MV-4-11 (cell line): Measurements from ENCODE around the gene IVD.

Source experiments
- DNase-seq: peaks from one replicate; lab custom pipeline; 2025; lab: John Stamatoyannopoulos, UW

IVD gene

GRCh38 chr15:40405501-40406381 is at the start of gene IVD:
TSS of gene IVD (plus strand) at chr15:40405795. CDS start at chr15:40405828, 33 bp downstream.
- peak; percentile 92 for DNase-seq

GRCh38 chr15:40355976-40356585 is 49.5 kb upstream of the IVD start:
- DNase-seq: no peak

- no peak for DNase-seq
Measured at GRCh38 chr15:40357246-40357645, 48.3 kb upstream of the IVD start.

- peak; percentile 70 for DNase-seq
Measured at GRCh38 chr15:40357723-40358470, 47.7 kb upstream of the IVD start, which contains the start of gene DISP2. TSS of gene DISP2 (plus strand) at chr15:40358219. CDS start at chr15:40358322, 103 bp downstream.

- no peak for DNase-seq
Measured at GRCh38 chr15:40358471-40359353, 46.9 kb upstream of the IVD start.

GRCh38 chr15:40360015-40360414 is 45.6 kb upstream of the IVD start:
- DNase-seq: no peak

GRCh38 chr15:40361640-40362039 is 44.0 kb upstream of the IVD start:
- DNase-seq: no peak

GRCh38 chr15:40363611-40364010 is 42.0 kb upstream of the IVD start:
- DNase-seq: no peak

- DNase-seq: no peak
Measured at GRCh38 chr15:40364251-40364650, 41.3 kb upstream of the IVD start.

- DNase-seq: no peak
Measured at GRCh38 chr15:40365016-40365415, 40.6 kb upstream of the IVD start.

GRCh38 chr15:40365624-40366456 is 39.8 kb upstream of the IVD start:
- DNase-seq: no peak

- DNase-seq: no peak
Measured at GRCh38 chr15:40366457-40367370, 38.9 kb upstream of the IVD start.

- DNase-seq: no peak
Measured at GRCh38 chr15:40367371-40367685, 38.3 kb upstream of the IVD start.

GRCh38 chr15:40367686-40368611 is 37.6 kb upstream of the IVD start:
- peak; percentile 91 for DNase-seq

GRCh38 chr15:40368719-40369473 is 36.7 kb upstream of the IVD start:
- DNase-seq: no peak

- no peak for DNase-seq
Measured at GRCh38 chr15:40369474-40369869, 36.1 kb upstream of the IVD start.

GRCh38 chr15:40369971-40370370 is 35.6 kb upstream of the IVD start:
- DNase-seq: no peak

GRCh38 chr15:40372981-40373380 is 32.6 kb upstream of the IVD start:
- no peak for DNase-seq
